GM12878 (cell line): Measurements from ENCODE around the gene CISD2. TPM values are rescaled to one million over a fixed set of nuclear protein-coding genes. Genes with fewer than 3 reads are reported as not detected.

Source experiments
- ATAC-seq: fragments of 200-7000 bp; cut with Tn5 transposase; 3 replicates; pipeline ENCODE4 v1.9.1; 2020; ENCODE audit warnings: mild to moderate bottlenecking, moderate library complexity
- BruUV-seq: library from RNA; stranded (reverse); fragments of 400-500 nt; replicated peaks from 2 replicates; lab custom pipeline; 2021; lab: Mats Ljungman, UMichigan
- CTCF ChIA-PET: fragments of 300-600 bp; sonication (Branson Sonifier 250); formaldehyde crosslinking; extraction: SDS; loops from one replicate; lab custom pipeline; 2021; ENCODE audit warnings: inconsistent platforms; lab: Yijun Ruan, JAX
- POLR2A ChIA-PET: fragments of 350-600 bp; formaldehyde crosslinking; extraction: SDS; loops from one replicate; lab custom pipeline; 2021; ENCODE audit warnings: inconsistent platforms; lab: Charles Lee
- RAD21 ChIA-PET: fragments of 300-600 bp; sonication (Branson Sonifier 250); formaldehyde crosslinking; loops from one replicate; lab custom pipeline; 2023; ENCODE audit warnings: antibody characterized with exemption; ENCODE audit not compliant: unreplicated experiment; lab: Charles Lee
- SMC1A ChIA-PET: fragments of 300-600 bp; sonication (Branson Sonifier 250); formaldehyde crosslinking; loops from one replicate; lab custom pipeline; 2023; ENCODE audit not compliant: unreplicated experiment, uncharacterized antibody; lab: Charles Lee
- DNase-seq: peaks from one replicate; pipeline ENCODE4 v3.0.0-alpha.2; 2011; ENCODE audit warnings: low read depth, low spot score
- FAIRE-seq: peaks from 3 replicates; lab custom pipeline; 2011; peaks lifted over from hg19 to GRCh38; lab: Jason Lieb, UNC
- H2AFZ ChIP-seq: 2 replicates; pipeline ENCODE4 v1.6.0; 2011; ENCODE audit warnings: low read depth, low read length, control low read depth; ENCODE audit not compliant: control insufficient read depth
- H3K27ac ChIP-seq: 2 replicates; pipeline ENCODE4 v1.5.1; 2011; ENCODE audit warnings: control low read depth; ENCODE audit not compliant: control insufficient read depth, insufficient read depth
- H3K27me3 ChIP-seq, 2 experiments: replicated peaks in 1 of 2; 2 replicates each; pipeline versions ENCODE4 v1.6.0 to v1.6.1; 2011; ENCODE audit warnings: low read length in 1 of 2; ENCODE audit not compliant: control insufficient read depth in 2 of 2, insufficient read depth in 2 of 2
- H3K36me3 ChIP-seq, 2 experiments: 2 replicates each; pipeline ENCODE4 v1.5.1; 2011; ENCODE audit warnings: low read length in 1 of 2; ENCODE audit not compliant: control insufficient read depth in 2 of 2, insufficient read depth in 2 of 2
- H3K4me1 ChIP-seq: 2 replicates; pipeline ENCODE4 v1.6.1; 2011; ENCODE audit warnings: mild to moderate bottlenecking, low read length, moderate library complexity, mixed read lengths; ENCODE audit not compliant: control insufficient read depth, insufficient read depth
- H3K4me2 ChIP-seq: 2 replicates; pipeline ENCODE4 v1.6.0; 2011; ENCODE audit warnings: control low read depth; ENCODE audit not compliant: control insufficient read depth, insufficient read depth
- H3K4me3 ChIP-seq: fragments of 200-600 bp; sonication (generic); 2 replicates; pipeline ENCODE4 v1.5.1; 2016
- H3K79me2 ChIP-seq: 2 replicates; pipeline ENCODE4 v1.6.0; 2011; ENCODE audit warnings: low read length; ENCODE audit not compliant: control insufficient read depth, insufficient read depth
- H3K9ac ChIP-seq: 2 replicates; pipeline ENCODE4 v1.8.0; 2011; ENCODE audit warnings: low read length, control low read depth, mixed read lengths; ENCODE audit not compliant: control insufficient read depth, insufficient read depth
- H3K9me3 ChIP-seq: replicated peaks from 3 replicates; pipeline ENCODE4 v1.5.1; 2011; ENCODE audit warnings: mild to moderate bottlenecking, low read length; ENCODE audit not compliant: control insufficient read depth, insufficient read depth
- H4K20me1 ChIP-seq: 2 replicates; pipeline ENCODE4 v1.6.0; 2011; ENCODE audit not compliant: control insufficient read depth, insufficient read depth
- BCL11A ChIP-seq: IDR thresholded peaks from 2 replicates; pipeline ENCODE4 v1.6.1; 2011; ENCODE audit warnings: low read depth, low read length
- BRCA1 ChIP-seq: IDR thresholded peaks from 2 replicates; pipeline ENCODE4 v1.6.1; 2011; ENCODE audit warnings: low read depth, low read length, improper control_type of control experiment
- DPF2 ChIP-seq: fragments of 450-650 bp; IDR thresholded peaks from 2 replicates; pipeline ENCODE4 v1.6.1; 2017; ENCODE audit warnings: mild to moderate bottlenecking
- E2F8 ChIP-seq: fragments of 450-650 bp; IDR thresholded peaks from 2 replicates; pipeline ENCODE4 v1.6.1; 2018; ENCODE audit warnings: mild to moderate bottlenecking, low read depth, moderate library complexity; ENCODE audit not compliant: partially characterized antibody
- EED ChIP-seq: sonication (generic); IDR thresholded peaks from 2 replicates; pipeline ENCODE4 v1.6.1; 2016; ENCODE audit warnings: antibody characterized with exemption, low read depth
- ETV6 ChIP-seq, 2 experiments: fragments of 450-650 bp in 1 of 2; IDR thresholded peaks in 1 of 2; conservative IDR thresholded peaks in 1 of 2; 2 replicates each; pipeline ENCODE4 v1.6.1; 2014; ENCODE audit warnings: antibody characterized with exemption in 1 of 2, borderline replicate concordance in 1 of 2, low read depth in 1 of 2, mild to moderate bottlenecking in 1 of 2, moderate library complexity in 1 of 2
- HDGF ChIP-seq: fragments of 450-650 bp; IDR thresholded peaks from 2 replicates; pipeline ENCODE4 v1.6.1; 2016; ENCODE audit warnings: antibody characterized with exemption
- IKZF1 ChIP-seq: fragments of 450-650 bp; conservative IDR thresholded peaks from 2 replicates; pipeline ENCODE4 v1.6.1; 2017; ENCODE audit warnings: antibody characterized with exemption, mild to moderate bottlenecking
- IKZF2 ChIP-seq, 2 experiments: fragments of 450-650 bp; IDR thresholded peaks; 2 replicates each; pipeline ENCODE4 v1.6.1; 2017; ENCODE audit warnings: mild to moderate bottlenecking in 2 of 2, moderate library complexity in 2 of 2
- IRF5 ChIP-seq: fragments of 450-650 bp; IDR thresholded peaks from 2 replicates; pipeline ENCODE4 v1.6.1; 2017; ENCODE audit warnings: borderline replicate concordance
- MYB ChIP-seq: fragments of 150-350 bp; IDR thresholded peaks from 2 replicates; pipeline ENCODE4 v1.6.1; 2014; ENCODE audit warnings: mild to moderate bottlenecking, low read depth, low read length, borderline replicate concordance
- NFXL1 ChIP-seq: fragments of 450-650 bp; IDR thresholded peaks from 2 replicates; pipeline ENCODE4 v1.6.1; 2017; ENCODE audit warnings: antibody characterized with exemption, mild to moderate bottlenecking, borderline replicate concordance
- RUNX3 ChIP-seq: IDR thresholded peaks from 2 replicates; pipeline ENCODE4 v1.6.1; 2012; ENCODE audit warnings: low read length, inconsistent platforms
- SP1 ChIP-seq: IDR thresholded peaks from one replicate; pipeline ENCODE4 v1.6.1; 2011; ENCODE audit warnings: low read depth, low read length
- SRF ChIP-seq, 2 experiments: IDR thresholded peaks; 2 replicates each; pipeline ENCODE4 v1.6.1; 2011; ENCODE audit warnings: low read depth in 2 of 2, low read length in 2 of 2, mild to moderate bottlenecking in 1 of 2, moderate library complexity in 1 of 2
- TCF12 ChIP-seq: IDR thresholded peaks from 2 replicates; pipeline ENCODE4 v1.6.1; 2011; ENCODE audit warnings: low read depth, mild to moderate bottlenecking, low read length
- TCF3 ChIP-seq: IDR thresholded peaks from 2 replicates; pipeline ENCODE4 v1.6.1; 2012; ENCODE audit warnings: low read depth, mild to moderate bottlenecking, low read length, borderline replicate concordance; ENCODE audit not compliant: insufficient read depth
- ZBTB4 ChIP-seq: fragments of 450-650 bp; formaldehyde crosslinking; IDR thresholded peaks from 2 replicates; pipeline ENCODE4 v1.4.0; 2022; ENCODE audit warnings: mild to moderate bottlenecking, moderate library complexity
- WGBS: methylation state at CpG from one replicate; pipeline ENCODE4 v1.1.6; 2016; ENCODE audit warnings: low lambda C conversion rate; ENCODE audit not compliant: insufficient replicate concordance, insufficient coverage; ENCODE audit errors: missing lambda C conversion rate; 5-methylcytosine and 5-hydroxymethylcytosine counted together
- in situ Hi-C: fragments of 300-500 bp; cut with MboI; formaldehyde crosslinking; loops from 9 replicates; pipeline ENCODE4 v1.14.3; 2018; ENCODE audit warnings: mixed read lengths
- intact Hi-C: fragments of 100-400 bp; cut with micrococcal nuclease; formaldehyde crosslinking; loops from one replicate; pipeline ENCODE4 v1.14.2; 2022; ENCODE audit not compliant: unreplicated experiment
- polyA plus RNA-seq, 11 experiments: library from polyadenylated mRNA; depleted of rRNA in 4 of 11; unstranded in 6 of 11; stranded (reverse) in 5 of 11; fragments of >200 nt; fragmentation: Nextera tagmentation in 4 of 11; fragmentation: Illumina TruSeq in 1 of 11; extraction: Ambion mirVana in 4 of 11; extraction: Trizol in 1 of 11; gene quantifications; 1 replicate in 1 of 11; 2 replicates in 10 of 11; pipeline versions ENCODE4 v1.2.1 to v1.2.3, GENCODE V29; 2011 to 2016; ENCODE audit warnings: inconsistent platforms in 2 of 11, missing spikeins in 2 of 11, low read depth in 1 of 11
- total RNA-seq, 4 experiments: library from RNA; depleted of rRNA in 3 of 4; stranded (reverse); fragments of >200 nt in 3 of 4; fragmentation: Illumina TruSeq in 1 of 4; extraction: Trizol in 1 of 4; gene quantifications; 2 replicates each; pipeline versions ENCODE4 v1.2.1 to v1.2.3, GENCODE V29; 2013 to 2021

Gene CISD2
- total and polyA plus RNA-seq, 10 of the 15 experiments (the other 5 are each of a cell fraction or from before 2014, with no cell fraction given), result 29.5 to 132 (median 38.9) TPM

- TF ChIP-seq ZBTB4 (CRISPR knock-in tag), result no peak
- TF ChIP-seq TCF12, result no peak
- no peak for TF ChIP-seq E2F8
- no peak for TF ChIP-seq EED
- TF ChIP-seq HDGF, result no peak
Observed at GRCh38 chr4:102832667-102833066, 36.1 kb upstream of the CISD2 start (continued).

GRCh38 chr4:102836596-102836995 lies 32.2 kb upstream of the CISD2 start:
- no TSS peak for BruUV-seq
- ChIA-PET CTCF (interaction anchor here (1.1 to 1.3 kb wide), 5 partner anchors 8 to 388 kb away, joined by 3 to 4 read pairs (median 3); no protein-coding TSS in a partner anchor), SMC1A (interaction anchor here (0.6 to 3.3 kb wide), 7 partner anchors 9 to 345 kb away, joined by 3 to 12 read pairs (median 4); partner anchors contain the start of gene UBE2D3)
- TF ChIP-seq DPF2 (no peak), TCF3 (no peak), BRCA1 (no peak), IRF5 (no peak), ETV6 (conservative IDR thresholded peaks at IDR 0.05 in 1 of 2, IDR thresholded peaks at IDR 0.05 in 1 of 2; ENCODE audit: borderline replicate concordance in 1 of 2, low read depth in 1 of 2) (no peak), BCL11A (no peak), RUNX3 (no peak), NFXL1 (no peak), MYB (no peak), SRF (IDR thresholded peaks at IDR 0.05; ENCODE audit: low read depth in 2 of 2, low read length in 2 of 2) (no peak), IKZF1 (no peak), IKZF2 (IDR thresholded peaks at IDR 0.05) (no peak), SP1 (no peak)

More at GRCh38 chr4:102836596-102836995, 32.2 kb upstream of the CISD2 start:
- no peaks in the 10 kb centered on the region for H3K4me1 ChIP-seq
- H3K9me3 ChIP-seq, result no peaks in the 10 kb centered on the region
- DNase-seq (no peak), FAIRE-seq (no peak), ATAC-seq (no peak)
- no peak overlapping the region for H3K4me3 ChIP-seq
- H3K9ac ChIP-seq, result no peak overlapping the region
- H2AFZ ChIP-seq, result no peak overlapping the region
- in situ Hi-C loops, result no loop called here
- H3K79me2 ChIP-seq, result no peaks in the 10 kb centered on the region
- H4K20me1 ChIP-seq, result no peaks in the 10 kb centered on the region
- RAD21 ChIA-PET, result interaction anchor here (0.7 to 1.0 kb wide), 2 partner anchors 32 kb away, joined by 4 read pairs; partner anchors contain the start of gene CISD2
- no peak overlapping the region for H3K4me2 ChIP-seq
- POLR2A ChIA-PET, result interaction anchor here (0.7 to 1.7 kb wide), 4 partner anchors 9 to 44 kb away, joined by 3 to 4 read pairs (median 4); no protein-coding TSS in a partner anchor
- H3K27me3 ChIP-seq, result no peaks in the 10 kb centered on the region
- H3K27ac ChIP-seq, result no peak overlapping the region
- no peaks in the 10 kb centered on the region for H3K36me3 ChIP-seq
- WGBS, result 100% methylated on average over 1 of the region's 1 CpG
- intact Hi-C loops, result no loop called here
